ENCODE data around the gene ADTRP.

DNA sequence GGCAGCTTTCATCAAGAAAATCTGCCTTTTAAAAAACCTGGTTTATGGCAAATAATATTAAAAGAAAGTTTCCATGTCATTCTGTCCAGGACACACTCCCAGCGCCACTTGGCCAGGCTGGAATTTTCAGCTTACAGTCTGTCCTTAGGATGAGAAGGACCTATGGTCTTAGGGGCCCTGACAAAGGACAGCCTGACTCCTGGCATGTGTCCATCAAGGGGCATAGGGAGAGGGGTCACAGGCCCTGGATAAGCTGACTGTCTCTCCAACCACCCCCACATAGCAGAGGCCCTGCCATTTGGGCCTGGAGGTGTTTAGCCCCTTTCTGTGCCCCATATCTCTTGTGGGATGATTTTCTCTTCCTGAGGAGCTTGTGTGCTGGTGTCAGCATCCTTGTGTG lies 60.6 kb downstream of the ADTRP start:
- no peak for TF ChIP-seq EP300 (IDR thresholded peaks at IDR 0.05)
- no peak for TF ChIP-seq CTCF (IDR thresholded peaks at IDR 0.05)
- TF ChIP-seq POLR2AphosphoS5 (IDR thresholded peaks at IDR 0.05): no peak
